GM23338 (cell line): ENCODE data around the gene MTRR.

Source experiments
- EZH2phosphoT487 ChIP-seq: fragments of 200-600 bp; sonication (generic); IDR thresholded peaks from one replicate; pipeline ENCODE4 v1.8.1; 2018; ENCODE audit warnings: antibody characterized with exemption; ENCODE audit not compliant: unreplicated experiment
- POLR2AphosphoS5 ChIP-seq: IDR thresholded peaks from 2 replicates; pipeline ENCODE4 v1.6.1; 2016; ENCODE audit warnings: antibody characterized with exemption, low read depth
- TF ChIP-seq, protein P1 (sequence below), 2 experiments: fragments of 200-600 bp in 1 of 2; sonication (generic) in 1 of 2; conservative IDR thresholded peaks; 2 replicates each; pipeline versions ENCODE4 v1.5.1 to v1.6.1; 2016 to 2017; ENCODE audit warnings: antibody characterized with exemption in 2 of 2, low read depth in 2 of 2, mild to moderate bottlenecking in 2 of 2, moderate library complexity in 1 of 2

DNA sequence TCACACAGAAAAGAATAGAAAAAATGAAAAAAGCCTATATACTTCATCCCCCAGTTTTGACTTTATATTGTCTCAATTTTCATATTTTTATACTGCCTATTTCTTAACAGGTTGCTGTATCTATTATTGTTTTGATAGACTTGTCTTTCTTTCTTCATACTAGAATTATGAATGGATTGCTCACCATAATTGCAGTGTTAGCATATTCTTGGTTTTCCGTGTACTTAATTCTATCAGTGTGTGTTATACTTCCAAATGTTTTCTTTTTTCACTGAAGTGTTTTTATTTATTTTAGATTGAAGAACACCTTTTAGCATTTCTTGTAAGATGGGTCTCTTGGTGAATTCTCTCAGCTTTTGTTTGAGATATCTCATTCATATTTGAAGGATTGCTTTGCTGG, 38.7 kb downstream of the MTRR start:
- TF ChIP-seq EZH2phosphoT487 (no peak), POLR2AphosphoS5 (no peak)
- TF ChIP-seq, protein P1, sequence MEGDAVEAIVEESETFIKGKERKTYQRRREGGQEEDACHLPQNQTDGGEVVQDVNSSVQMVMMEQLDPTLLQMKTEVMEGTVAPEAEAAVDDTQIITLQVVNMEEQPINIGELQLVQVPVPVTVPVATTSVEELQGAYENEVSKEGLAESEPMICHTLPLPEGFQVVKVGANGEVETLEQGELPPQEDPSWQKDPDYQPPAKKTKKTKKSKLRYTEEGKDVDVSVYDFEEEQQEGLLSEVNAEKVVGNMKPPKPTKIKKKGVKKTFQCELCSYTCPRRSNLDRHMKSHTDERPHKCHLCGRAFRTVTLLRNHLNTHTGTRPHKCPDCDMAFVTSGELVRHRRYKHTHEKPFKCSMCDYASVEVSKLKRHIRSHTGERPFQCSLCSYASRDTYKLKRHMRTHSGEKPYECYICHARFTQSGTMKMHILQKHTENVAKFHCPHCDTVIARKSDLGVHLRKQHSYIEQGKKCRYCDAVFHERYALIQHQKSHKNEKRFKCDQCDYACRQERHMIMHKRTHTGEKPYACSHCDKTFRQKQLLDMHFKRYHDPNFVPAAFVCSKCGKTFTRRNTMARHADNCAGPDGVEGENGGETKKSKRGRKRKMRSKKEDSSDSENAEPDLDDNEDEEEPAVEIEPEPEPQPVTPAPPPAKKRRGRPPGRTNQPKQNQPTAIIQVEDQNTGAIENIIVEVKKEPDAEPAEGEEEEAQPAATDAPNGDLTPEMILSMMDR (conservative IDR thresholded peaks at IDR 0.05; ENCODE audit: low read depth in 2 of 2) = no peak
